ENCODE data around the gene PDZD2. TPM values are rescaled to one million over a fixed set of nuclear protein-coding genes. Genes with fewer than 3 reads are reported as not detected.

PDZD2 gene
- total RNA-seq, 4 donors from 2014 or later: 2.8 to 5.3 (median 4.0) TPM

GRCh38 chr5:31853398-31854135 lies 214.6 kb downstream of the PDZD2 start:
- Histone ChIP-seq H3K27me3 (peaks cover 17 to 28% (median 19%) of the 10 kb centered on the region in 3 donors), H3K4me1 (peaks cover 8 to 20% of the 10 kb centered on the region in 2 donors), H3K4me3 (peak overlapping the region in 1 of 4 donors; percentile 64), H3K27ac (peak overlapping the region; percentile 56 to 74 (median 68)), H3K36me3 (no peaks in the 10 kb centered on the region), H3K9me3 (no peaks in the 10 kb centered on the region)
- DNase-seq (no peak), ATAC-seq (no peak)
- in situ Hi-C loops (cut with MboI; ENCODE audit: low sequenced_read_pairs in 4 of 4) (no loop called here), intact Hi-C loops (cut with DNase I; ENCODE audit: low total_unique reads) (no loop called here)
- TF ChIP-seq POLR2A (IDR thresholded peaks at IDR 0.05): no peak
- no peak for TF ChIP-seq CTCF (IDR thresholded peaks at IDR 0.05 in 4 of 5, conservative IDR thresholded peaks at IDR 0.05 in 1 of 5)

- ATAC-seq (peak; percentile 46 to 51), DNase-seq (peak in 1 of 2 donors; percentile 15)
- Histone ChIP-seq H3K27ac (peak overlapping the region; percentile 56 to 74 (median 68)), H3K4me1 (peaks cover 8 to 20% of the 10 kb centered on the region in 2 donors), H3K27me3 (peaks cover 17 to 30% (median 19%) of the 10 kb centered on the region in 3 donors), H3K9me3 (peaks cover 0 to 6% (median 5%) of the 10 kb centered on the region in 3 donors), H3K36me3 (no peaks in the 10 kb centered on the region), H3K4me3 (peak overlapping the region; percentile 59 to 65 (median 62))
- TF ChIP-seq CTCF (IDR thresholded peaks at IDR 0.05 in 4 of 5, conservative IDR thresholded peaks at IDR 0.05 in 1 of 5) (no peak), POLR2A (IDR thresholded peaks at IDR 0.05) (no peak)
- in situ Hi-C loops (cut with MboI; ENCODE audit: low sequenced_read_pairs in 4 of 4) (no loop called here), intact Hi-C loops (cut with DNase I; ENCODE audit: low total_unique reads) (no loop called here)
These were observed 215.5 kb downstream of the PDZD2 start for GRCh38 chr5:31854181-31855133.

GRCh38 chr5:31855134-31856040 lies 216.5 kb downstream of the PDZD2 start:
- TF ChIP-seq CTCF (IDR thresholded peaks at IDR 0.05 in 4 of 5, conservative IDR thresholded peaks at IDR 0.05 in 1 of 5) (no peak), POLR2A (IDR thresholded peaks at IDR 0.05) (no peak)
- in situ Hi-C loops (cut with MboI; ENCODE audit: low sequenced_read_pairs in 4 of 4): no loop called here

GRCh38 chr5:31859096-31859495 lies 220.2 kb downstream of the PDZD2 start:
- TF ChIP-seq POLR2A (IDR thresholded peaks at IDR 0.05) (no peak), CTCF (IDR thresholded peaks at IDR 0.05 in 4 of 5, conservative IDR thresholded peaks at IDR 0.05 in 1 of 5) (no peak)
- in situ Hi-C loops (cut with MboI; ENCODE audit: low sequenced_read_pairs in 4 of 4): no loop called here
- Histone ChIP-seq H3K36me3 (no peaks in the 10 kb centered on the region), H3K4me1 (peaks cover 3 to 14% of the 10 kb centered on the region in 2 donors), H3K4me3 (no peak overlapping the region), H3K27me3 (peaks cover 15 to 28% (median 16%) of the 10 kb centered on the region in 3 donors), H3K9me3 (peaks cover 0 to 11% (median 5%) of the 10 kb centered on the region in 3 donors), H3K27ac (no peak overlapping the region)
- intact Hi-C loops (cut with DNase I; ENCODE audit: low total_unique reads): no loop called here
- no peak for ATAC-seq
- no peak for DNase-seq

More at GRCh38 chr5:31855134-31856040, 216.5 kb downstream of the PDZD2 start:
- ATAC-seq: peak; percentile 24 to 38
- Histone ChIP-seq H3K27ac (peak overlapping the region; percentile 56 to 74 (median 68)), H3K9me3 (peaks cover 0 to 11% (median 5%) of the 10 kb centered on the region in 3 donors), H3K4me1 (peaks cover 8 to 20% of the 10 kb centered on the region in 2 donors), H3K36me3 (no peaks in the 10 kb centered on the region), H3K27me3 (peaks cover 17 to 30% (median 19%) of the 10 kb centered on the region in 3 donors), H3K4me3 (peak overlapping the region; percentile 59 to 65 (median 62))
- peak in 1 of 2 donors; percentile 9 for DNase-seq
- intact Hi-C loops (cut with DNase I; ENCODE audit: low total_unique reads): no loop called here

Measured in gastrocnemius medialis (tissue), 4 donors.